AG10803 (cell line): ENCODE results near the gene MLXIPL.
A peak's percentile ranks its signal among the peaks of the same experiment; 100 is the strongest.
"Not testable (repeated sequence)": the region's sequence is repeated elsewhere in the genome, so short reads cannot be mapped to it uniquely, and the experiment has no call there.

Experiments used
- DNase-seq: peaks from one replicate; pipeline ENCODE4 v3.0.0; 2010; ENCODE audit warnings: low read depth
- H3K4me3 ChIP-seq: 2 replicates; pipeline ENCODE4 v1.5.1; 2011; ENCODE audit warnings: mild to moderate bottlenecking, low read length, control low read depth
- CTCF ChIP-seq: conservative IDR thresholded peaks from 2 replicates; pipeline ENCODE4 v1.5.1; 2011; ENCODE audit warnings: mild to moderate bottlenecking, low read length, control low read depth, inconsistent platforms

MLXIPL gene

GRCh38 chr7:73626814-73627213, 2.5 kb upstream of the MLXIPL start:
- peak; percentile 18 for DNase-seq
- TF ChIP-seq CTCF: peak; percentile 30
- H3K4me3 ChIP-seq: no peak overlapping the region

- no peak for TF ChIP-seq CTCF
- H3K4me3 ChIP-seq: no peak overlapping the region
- DNase-seq: no peak
Measured at GRCh38 chr7:73625276-73625675, 954 bp upstream of the MLXIPL start.

GRCh38 chr7:73624669-73625001, 313 bp upstream of the MLXIPL start:
- no peak for TF ChIP-seq CTCF
- H3K4me3 ChIP-seq: no peak overlapping the region
- DNase-seq: no peak

GRCh38 chr7:73622909-73623797, 1.2 kb downstream of the MLXIPL start:
- no peak for TF ChIP-seq CTCF
- DNase-seq: peak; percentile 21
- no peak overlapping the region for H3K4me3 ChIP-seq

- no peak overlapping the region for H3K4me3 ChIP-seq
- no peak for TF ChIP-seq CTCF
- no peak for DNase-seq
Measured at GRCh38 chr7:73622527-73622908, 1.8 kb downstream of the MLXIPL start.

- H3K4me3 ChIP-seq: no peak overlapping the region
- DNase-seq: no peak
- no peak for TF ChIP-seq CTCF
Measured at GRCh38 chr7:73621168-73622063, 2.9 kb downstream of the MLXIPL start.

- DNase-seq, H3K4me3 ChIP-seq: not testable (repeated sequence)
Measured at GRCh38 chr7:73619394-73619793, 4.9 kb downstream of the MLXIPL start.
